AG09319 (cell line): ENCODE data around the gene NLRC3.

Experiments
- DNase-seq: peaks from one replicate; pipeline ENCODE4 v3.0.0-alpha.2; 2010; ENCODE audit warnings: low read depth; ENCODE audit errors: extremely low read depth
- CTCF ChIP-seq: IDR thresholded peaks from 2 replicates; pipeline ENCODE4 v1.5.1; 2011; ENCODE audit warnings: low read depth, mild to moderate bottlenecking, inconsistent platforms, low read length, moderate library complexity

NLRC3 gene

GRCh38 chr16:3514621-3515020, 62.6 kb downstream of the NLRC3 start:
- TF ChIP-seq CTCF, result no peak
- DNase-seq, result peak; percentile 5

GRCh38 chr16:3513892-3514583, 63.2 kb downstream of the NLRC3 start:
- no peak for DNase-seq
- TF ChIP-seq CTCF, result no peak

GRCh38 chr16:3511286-3512180, 65.7 kb downstream of the NLRC3 start:
- no peak for DNase-seq
- TF ChIP-seq CTCF, result no peak

GRCh38 chr16:3510416-3510815, 66.8 kb downstream of the NLRC3 start:
- DNase-seq, result no peak
- no peak for TF ChIP-seq CTCF

- no peak for TF ChIP-seq CTCF
- no peak for DNase-seq
These were observed 67.7 kb downstream of the NLRC3 start for GRCh38 chr16:3509470-3509928.

GRCh38 chr16:3508736-3509135, 68.5 kb downstream of the NLRC3 start:
- no peak for DNase-seq
- no peak for TF ChIP-seq CTCF

- no peak for DNase-seq
These were observed 73.7 kb downstream of the NLRC3 start for GRCh38 chr16:3503523-3503922.

More at GRCh38 chr16:3503523-3503922, 73.7 kb downstream of the NLRC3 start:
- TF ChIP-seq CTCF, result no peak
